B cell (primary cell): ENCODE data around the gene MTERF2. TPM values are rescaled to one million over a fixed set of nuclear protein-coding genes. Genes with fewer than 3 reads are reported as not detected.

Source experiments
- ATAC-seq: fragments of 200-7000 bp; cut with Tn5 transposase; one replicate; pipeline ENCODE4 v1.10.0; 2021; ENCODE audit warnings: low read depth, mild to moderate bottlenecking, moderate number of reproducible peaks, moderate library complexity
- CTCF ChIA-PET: fragments of 350-600 bp; sonication (Branson Sonifier 250); formaldehyde crosslinking; loops from one replicate; lab custom pipeline; 2021; ENCODE audit warnings: antibody characterized with exemption, inconsistent platforms; lab: Charles Lee
- POLR2A ChIA-PET: fragments of 350-600 bp; sonication (Branson Sonifier 250); formaldehyde crosslinking; loops from one replicate; lab custom pipeline; 2021; ENCODE audit warnings: antibody characterized with exemption; lab: Charles Lee
- DNase-seq: peaks from one replicate; pipeline ENCODE4 v3.0.0; 2013
- H2AFZ ChIP-seq: 2 replicates; pipeline ENCODE4 v1.6.1; 2012; ENCODE audit warnings: mild to moderate bottlenecking, low read depth, low read length; ENCODE audit not compliant: insufficient read depth, poor library complexity, severe bottlenecking
- H3K27ac ChIP-seq, 2 donors: 1 replicate in 1 of 2; 2 replicates in 1 of 2; pipeline ENCODE4 v1.5.1; 2012 to 2013; ENCODE audit warnings: low read length in 2 of 2, mild to moderate bottlenecking in 2 of 2, moderate library complexity in 1 of 2
- H3K27me3 ChIP-seq, 4 experiments: fragments of 200-600 bp in 1 of 4; sonication (generic) in 1 of 4; replicated peaks in 1 of 4; 1 replicate in 2 of 4; 2 replicates in 2 of 4; pipeline versions ENCODE4 v1.6.1 to v1.7.0; 2013 to 2016; ENCODE audit warnings: low read length in 3 of 4, mild to moderate bottlenecking in 2 of 4, mixed read lengths in 1 of 4, moderate library complexity in 1 of 4; ENCODE audit not compliant: insufficient read depth in 4 of 4, control insufficient read depth in 3 of 4; ENCODE audit errors: control extremely low read depth in 1 of 4
- H3K36me3 ChIP-seq, 2 experiments: replicated peaks in 1 of 2; 1 replicate in 1 of 2; 2 replicates in 1 of 2; pipeline versions ENCODE4 v1.6.1 to v1.7.1; 2013; ENCODE audit warnings: low read length in 1 of 2; ENCODE audit not compliant: insufficient read depth in 2 of 2, control insufficient read depth in 1 of 2; ENCODE audit errors: control extremely low read depth in 1 of 2, extremely low read depth in 1 of 2
- H3K4me1 ChIP-seq, 2 donors: fragments of 200-600 bp in 1 of 2; sonication (generic) in 1 of 2; 1 replicate in 1 of 2; 2 replicates in 1 of 2; pipeline versions ENCODE4 v1.5.1 to v1.6.1; 2013 to 2017; ENCODE audit warnings: low read length in 2 of 2; ENCODE audit not compliant: control insufficient read depth in 2 of 2, insufficient read depth in 2 of 2
- H3K4me2 ChIP-seq: replicated peaks from 2 replicates; pipeline ENCODE3; 2012; ENCODE audit warnings: mild to moderate bottlenecking, low read depth, low read length; ENCODE audit not compliant: poor library complexity, severe bottlenecking
- H3K4me3 ChIP-seq, 5 experiments: fragments of 200-600 bp in 1 of 5; sonication (generic) in 1 of 5; 1 replicate in 3 of 5; 2 replicates in 2 of 5; pipeline versions ENCODE4 v1.5.1 to v1.7.0; 2011 to 2016; ENCODE audit warnings: low read length in 4 of 5, mild to moderate bottlenecking in 4 of 5, low read depth in 2 of 5, control low read depth in 1 of 5, moderate library complexity in 1 of 5; ENCODE audit not compliant: insufficient read depth in 1 of 5; ENCODE audit errors: control extremely low read depth in 1 of 5, extremely low read depth in 1 of 5
- H3K79me2 ChIP-seq: fragments of 200-600 bp; sonication (generic); one replicate; pipeline ENCODE4 v1.6.0; 2016; ENCODE audit warnings: low read length; ENCODE audit not compliant: control insufficient read depth, insufficient read depth
- H3K9ac ChIP-seq: fragments of 200-600 bp; sonication (generic); 2 replicates; pipeline ENCODE4 v1.6.1; 2017; ENCODE audit warnings: mild to moderate bottlenecking, low read length, moderate library complexity
- H3K9me3 ChIP-seq, 3 donors: one replicate each; pipeline versions ENCODE4 v1.6.1 to v1.7.1; 2013; ENCODE audit warnings: low read length in 2 of 3; ENCODE audit not compliant: control insufficient read depth in 2 of 3, insufficient read depth in 1 of 3; ENCODE audit errors: control extremely low read depth in 1 of 3
- H4K20me1 ChIP-seq: 2 replicates; pipeline ENCODE4 v1.6.0; 2012; ENCODE audit warnings: mild to moderate bottlenecking, low read length; ENCODE audit not compliant: insufficient read depth, control insufficient read depth, poor library complexity, severe bottlenecking
- H3K27ac Mint-ChIP-seq: one replicate; pipeline ENCODE4 v1.8.0; 2021; ENCODE audit warnings: mixed read lengths
- H3K27me3 Mint-ChIP-seq: one replicate; pipeline ENCODE4 v1.8.0; 2021; ENCODE audit warnings: mixed read lengths
- H3K4me1 Mint-ChIP-seq: one replicate; pipeline ENCODE4 v1.8.0; 2021; ENCODE audit warnings: mixed read lengths
- H3K4me3 Mint-ChIP-seq: one replicate; pipeline ENCODE4 v1.8.0; 2021; ENCODE audit warnings: mixed read lengths
- H3K9me3 Mint-ChIP-seq: one replicate; pipeline ENCODE4 v1.8.0; 2022; ENCODE audit warnings: mixed read lengths; ENCODE audit not compliant: insufficient read depth
- CTCF ChIP-seq: fragments of 200-600 bp; IDR thresholded peaks from one replicate; pipeline ENCODE4 v1.8.0; 2022; ENCODE audit warnings: antibody characterized with exemption, mild to moderate bottlenecking
- EZH2 ChIP-seq: IDR thresholded peaks from 2 replicates; pipeline ENCODE4 v1.6.1; 2012; ENCODE audit warnings: borderline replicate concordance, low read depth, mild to moderate bottlenecking, moderate library complexity, low read length; ENCODE audit not compliant: insufficient read depth, poor library complexity, severe bottlenecking
- WGBS: methylation state at CpG from one replicate; pipeline ENCODE4 v1.1.5; 2013; ENCODE audit warnings: missing lambda C conversion rate; ENCODE audit not compliant: insufficient coverage; 5-methylcytosine and 5-hydroxymethylcytosine counted together
- intact Hi-C: fragments of 100-400 bp; cut with micrococcal nuclease; formaldehyde crosslinking; loops from one replicate; pipeline ENCODE4 v1.10.0; 2022
- polyA plus RNA-seq: library from polyadenylated mRNA; depleted of rRNA; stranded (reverse); fragments of >200 nt; gene quantifications from 2 replicates; pipeline ENCODE4 v1.2.3, GENCODE V29; 2012
- total RNA-seq, 2 donors: library from RNA; stranded (reverse); fragments of 120-200 nt in 1 of 2; gene quantifications; 1 replicate in 1 of 2; 2 replicates in 1 of 2; pipeline versions ENCODE4 v1.2.3 to v1.2.4, GENCODE V29; 2013 to 2022

Gene MTERF2
- total and polyA plus RNA-seq, 2 donors (not counting 1 experiment from before 2014, with no cell fraction given), result 3.7 to 9.4 TPM

GRCh38 chr12:106964526-106964925 lies 22.4 kb downstream of the MTERF2 start:
- WGBS, result 100% methylated on average over 1 of the region's 2 CpGs
- DNase-seq (no peak), ATAC-seq (no peak)
- no peaks in the 10 kb centered on the region for H3K27me3 ChIP-seq
- Mint-ChIP-seq H3K27me3 (no peaks in the 10 kb centered on the region), H3K4me1 (no peaks in the 10 kb centered on the region), H3K9me3 (no peaks in the 10 kb centered on the region), H3K4me3 (no peak overlapping the region), H3K27ac (no peak overlapping the region)
- no peak overlapping the region for H2AFZ ChIP-seq
- intact Hi-C loops, result no loop called here
- peaks cover 27% of the 10 kb centered on the region for H4K20me1 ChIP-seq
- CTCF ChIA-PET, result no interaction called here
- H3K36me3 ChIP-seq, result peaks cover 11 to 27% of the 10 kb centered on the region in 2 experiments
- no peak overlapping the region for H3K9ac ChIP-seq
- peaks cover 57% of the 10 kb centered on the region for H3K79me2 ChIP-seq
- TF ChIP-seq CTCF (no peak), EZH2 (no peak)
- no peaks in the 10 kb centered on the region for H3K4me1 ChIP-seq
- no peaks in the 10 kb centered on the region for H3K9me3 ChIP-seq
- H3K4me3 ChIP-seq, result no peak overlapping the region
- no peak overlapping the region for H3K27ac ChIP-seq
- no peak overlapping the region for H3K4me2 ChIP-seq
- POLR2A ChIA-PET, result no interaction called here

GRCh38 chr12:106962286-106962685 lies 24.7 kb downstream of the MTERF2 start:
- intact Hi-C loops, result no loop called here
- Mint-ChIP-seq H3K4me3 (no peak overlapping the region), H3K27ac (no peak overlapping the region), H3K9me3 (no peaks in the 10 kb centered on the region), H3K4me1 (peaks cover 12% of the 10 kb centered on the region), H3K27me3 (no peaks in the 10 kb centered on the region)
- H3K27me3 ChIP-seq, result no peaks in the 10 kb centered on the region
- peaks cover 6 to 15% of the 10 kb centered on the region in 2 experiments for H3K36me3 ChIP-seq
- peaks cover 65% of the 10 kb centered on the region for H3K79me2 ChIP-seq
- WGBS, result 94% methylated on average over 2 of the region's 3 CpGs
- H2AFZ ChIP-seq, result no peak overlapping the region
- TF ChIP-seq CTCF, result no peak
- TF ChIP-seq EZH2, result no peak
- H3K4me3 ChIP-seq, result no peak overlapping the region
- ChIA-PET POLR2A (no interaction called here), CTCF (interaction anchor here (0.5 kb wide), 1 partner anchor 56 kb away, joined by 4 read pairs; no protein-coding TSS in a partner anchor)
- H3K4me2 ChIP-seq, result no peak overlapping the region
- no peak for DNase-seq
- peaks cover 4 to 7% of the 10 kb centered on the region in 2 donors for H3K4me1 ChIP-seq
- H4K20me1 ChIP-seq, result peaks cover 35% of the 10 kb centered on the region
- no peaks in the 10 kb centered on the region for H3K9me3 ChIP-seq
- H3K9ac ChIP-seq, result no peak overlapping the region
- no peak overlapping the region for H3K27ac ChIP-seq
- no peak for ATAC-seq
